ENCODE measurements around the gene CABP2. TPM values are rescaled to one million over a fixed set of nuclear protein-coding genes. Genes with fewer than 3 reads are reported as not detected.

Gene CABP2
- total RNA-seq, 1 experiment from 2014 or later, result not detected

- ChIA-PET CTCF (no interaction called here), POLR2A (ENCODE audit: unreplicated experiment) (interaction anchor here (0.5 kb wide), 1 partner anchor 31 kb away, joined by 10 read pairs; no protein-coding TSS in a partner anchor)
- H2AFZ ChIP-seq, result no peak overlapping the region
These were observed 22.0 kb upstream of the CABP2 start for GRCh38 chr11:67545280-67545679.

DNA sequence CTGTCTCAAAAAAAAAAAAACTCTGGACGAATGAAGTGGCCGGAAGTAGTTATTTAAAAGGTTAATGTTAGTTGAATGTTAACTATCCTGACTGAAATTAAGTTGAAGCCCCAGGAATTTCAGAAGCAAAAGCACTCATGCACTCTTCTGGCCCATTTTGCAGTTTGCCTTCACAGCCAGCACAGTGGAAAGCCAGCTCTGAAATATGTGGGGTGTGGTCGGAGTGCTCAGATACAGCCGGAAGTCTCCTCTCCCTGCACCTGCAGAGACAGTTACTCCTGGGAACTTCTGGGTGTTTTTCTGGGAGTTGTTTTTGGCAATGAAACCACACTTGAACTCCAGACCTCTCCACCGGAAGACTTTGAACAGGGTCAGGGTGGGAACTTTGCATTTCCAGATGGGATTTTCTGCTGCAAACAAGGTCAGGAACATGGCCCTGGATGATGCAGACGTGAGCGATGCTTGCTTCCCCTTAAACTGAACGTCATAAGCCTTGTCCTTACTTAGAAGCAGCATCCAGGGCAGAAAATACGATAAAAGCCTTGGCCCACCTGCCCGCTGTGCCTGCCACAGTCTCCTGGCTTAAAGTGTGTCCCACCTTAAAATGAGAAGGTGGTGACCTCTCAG, 21.5 kb upstream of the CABP2 start:
- TF ChIP-seq EZH2 (IDR thresholded peaks at IDR 0.05; ENCODE audit: low read depth), result no peak
- TF ChIP-seq, protein P1, sequence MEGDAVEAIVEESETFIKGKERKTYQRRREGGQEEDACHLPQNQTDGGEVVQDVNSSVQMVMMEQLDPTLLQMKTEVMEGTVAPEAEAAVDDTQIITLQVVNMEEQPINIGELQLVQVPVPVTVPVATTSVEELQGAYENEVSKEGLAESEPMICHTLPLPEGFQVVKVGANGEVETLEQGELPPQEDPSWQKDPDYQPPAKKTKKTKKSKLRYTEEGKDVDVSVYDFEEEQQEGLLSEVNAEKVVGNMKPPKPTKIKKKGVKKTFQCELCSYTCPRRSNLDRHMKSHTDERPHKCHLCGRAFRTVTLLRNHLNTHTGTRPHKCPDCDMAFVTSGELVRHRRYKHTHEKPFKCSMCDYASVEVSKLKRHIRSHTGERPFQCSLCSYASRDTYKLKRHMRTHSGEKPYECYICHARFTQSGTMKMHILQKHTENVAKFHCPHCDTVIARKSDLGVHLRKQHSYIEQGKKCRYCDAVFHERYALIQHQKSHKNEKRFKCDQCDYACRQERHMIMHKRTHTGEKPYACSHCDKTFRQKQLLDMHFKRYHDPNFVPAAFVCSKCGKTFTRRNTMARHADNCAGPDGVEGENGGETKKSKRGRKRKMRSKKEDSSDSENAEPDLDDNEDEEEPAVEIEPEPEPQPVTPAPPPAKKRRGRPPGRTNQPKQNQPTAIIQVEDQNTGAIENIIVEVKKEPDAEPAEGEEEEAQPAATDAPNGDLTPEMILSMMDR (conservative IDR thresholded peaks at IDR 0.05), result no peak
- no peaks in the 10 kb centered on the region for H3K36me3 ChIP-seq (ENCODE audit: low read depth)
- no peak overlapping the region for H3K4me2 ChIP-seq
- CTCF ChIA-PET, result no interaction called here
- H3K9me2 ChIP-seq (ENCODE audit: insufficient read depth), result no peaks in the 10 kb centered on the region
- H2AFZ ChIP-seq, result no peak overlapping the region
- no peak overlapping the region for H3K4me3 ChIP-seq
- no peaks in the 10 kb centered on the region for H3K9me3 ChIP-seq (ENCODE audit: insufficient read depth, low read depth)
- H3K79me2 ChIP-seq (ENCODE audit: low read depth), result no peaks in the 10 kb centered on the region
- H3K4me1 ChIP-seq (replicated peaks; ENCODE audit: insufficient read depth), result 0 out of 2 replicates have a peak, but pooled peaks cover 7% of the 10 kb centered on the region
- POLR2A ChIA-PET (ENCODE audit: unreplicated experiment), result interaction anchor here (0.5 to 0.6 kb wide), 2 partner anchors 30 to 143 kb away, joined by 4 to 10 read pairs; partner anchors contain the start of gene PPP1CA
- intact Hi-C loops (cut with micrococcal nuclease; ENCODE audit: unreplicated experiment), result no loop called here
- H3F3A ChIP-seq (ENCODE audit: insufficient read depth, low read depth), result no peaks in the 10 kb centered on the region
- H3K27ac ChIP-seq, result no peak overlapping the region
- no peaks in the 10 kb centered on the region for H4K20me1 ChIP-seq (ENCODE audit: insufficient read depth)
- BruUV-seq (replicated peaks), result no TSS peak
- no peak for DNase-seq
- H3K27me3 ChIP-seq (ENCODE audit: insufficient read depth, low read depth), result no peaks in the 10 kb centered on the region

More at GRCh38 chr11:67545280-67545679, 22.0 kb upstream of the CABP2 start:
- Histone ChIP-seq H3K4me1 (replicated peaks; ENCODE audit: insufficient read depth) (0 out of 2 replicates have a peak, but pooled peaks cover 7% of the 10 kb centered on the region), H4K20me1 (ENCODE audit: insufficient read depth) (no peaks in the 10 kb centered on the region), H3K27ac (no peak overlapping the region), H3F3A (ENCODE audit: insufficient read depth, low read depth) (no peaks in the 10 kb centered on the region), H3K27me3 (ENCODE audit: insufficient read depth, low read depth) (no peaks in the 10 kb centered on the region), H3K36me3 (ENCODE audit: low read depth) (no peaks in the 10 kb centered on the region), H3K4me3 (no peak overlapping the region), H3K9me2 (ENCODE audit: insufficient read depth) (no peaks in the 10 kb centered on the region), H3K79me2 (ENCODE audit: low read depth) (no peaks in the 10 kb centered on the region), H3K9me3 (ENCODE audit: insufficient read depth, low read depth) (no peaks in the 10 kb centered on the region), H3K4me2 (no peak overlapping the region)
- TF ChIP-seq, protein P1 (conservative IDR thresholded peaks at IDR 0.05), result no peak
- TF ChIP-seq EZH2 (IDR thresholded peaks at IDR 0.05; ENCODE audit: low read depth), result no peak
- no TSS peak for BruUV-seq (replicated peaks)
- no peak for DNase-seq
- intact Hi-C loops (cut with micrococcal nuclease; ENCODE audit: unreplicated experiment), result no loop called here

GRCh38 chr11:67543585-67543984, 20.3 kb upstream of the CABP2 start:
- no peak overlapping the region for H2AFZ ChIP-seq
- no peaks in the 10 kb centered on the region for H3K36me3 ChIP-seq (ENCODE audit: low read depth)
- H3K27ac ChIP-seq, result no peak overlapping the region
- ChIA-PET POLR2A (ENCODE audit: unreplicated experiment) (no interaction called here), CTCF (no interaction called here)
- DNase-seq, result no peak
- H3K9me3 ChIP-seq (ENCODE audit: insufficient read depth, low read depth), result no peaks in the 10 kb centered on the region
- no peak overlapping the region for H3K4me2 ChIP-seq
- no peaks in the 10 kb centered on the region for H3F3A ChIP-seq (ENCODE audit: insufficient read depth, low read depth)
- H3K4me3 ChIP-seq, result no peak overlapping the region
- BruUV-seq (replicated peaks), result no TSS peak
- no peaks in the 10 kb centered on the region for H3K27me3 ChIP-seq (ENCODE audit: insufficient read depth, low read depth)
- 0 out of 2 replicates have a peak, but pooled peaks cover 7% of the 10 kb centered on the region for H3K4me1 ChIP-seq (replicated peaks; ENCODE audit: insufficient read depth)
- H4K20me1 ChIP-seq (ENCODE audit: insufficient read depth), result no peaks in the 10 kb centered on the region
- H3K9me2 ChIP-seq (ENCODE audit: insufficient read depth), result no peaks in the 10 kb centered on the region
- intact Hi-C loops (cut with micrococcal nuclease; ENCODE audit: unreplicated experiment), result no loop called here
- H3K79me2 ChIP-seq (ENCODE audit: low read depth), result no peaks in the 10 kb centered on the region
- TF ChIP-seq EZH2 (IDR thresholded peaks at IDR 0.05; ENCODE audit: low read depth), result no peak
- TF ChIP-seq, protein P1 (conservative IDR thresholded peaks at IDR 0.05), result no peak

All from PC-9 (cell line).